Gastroesophageal sphincter (tissue), 3 donors: ENCODE measurements around the gene THAP9.

ENCODE experiments used
- CTCF ChIP-seq, 4 experiments: fragments of 200-600 bp in 2 of 4; fragments of 450-650 bp in 2 of 4; sonication (generic) in 1 of 4; IDR thresholded peaks; one replicate each; pipeline ENCODE4 v1.5.1; 2017 to 2019; ENCODE audit warnings: antibody characterized with exemption in 4 of 4, mild to moderate bottlenecking in 2 of 4, moderate library complexity in 2 of 4
- POLR2A ChIP-seq, 2 donors: fragments of 450-650 bp; IDR thresholded peaks; one replicate each; pipeline ENCODE4 v1.6.1; 2017; ENCODE audit warnings: antibody characterized with exemption in 2 of 2, mild to moderate bottlenecking in 2 of 2, moderate library complexity in 1 of 2
- POLR2AphosphoS5 ChIP-seq: sonication (generic); formaldehyde crosslinking; IDR thresholded peaks from one replicate; pipeline ENCODE4 v1.6.1; 2017; ENCODE audit warnings: antibody characterized with exemption

- TF ChIP-seq CTCF (IDR thresholded peaks at IDR 0.05) (no peak), POLR2AphosphoS5 (no peak), POLR2A (IDR thresholded peaks at IDR 0.05) (no peak)
These were observed 497 bp upstream of the THAP9 start for GRCh38 chr4:82900066-82900410.
